HG03521 (cell line): ENCODE measurements around the gene SH3BP5L.

Experiments
- ATAC-seq: cut with Tn5 transposase; IDR thresholded peaks from one replicate; pipeline ENCODE4 v1.9.1; 2021; ENCODE audit warnings: mild to moderate bottlenecking, moderate library complexity; ENCODE audit not compliant: unreplicated experiment

SH3BP5L gene

DNA sequence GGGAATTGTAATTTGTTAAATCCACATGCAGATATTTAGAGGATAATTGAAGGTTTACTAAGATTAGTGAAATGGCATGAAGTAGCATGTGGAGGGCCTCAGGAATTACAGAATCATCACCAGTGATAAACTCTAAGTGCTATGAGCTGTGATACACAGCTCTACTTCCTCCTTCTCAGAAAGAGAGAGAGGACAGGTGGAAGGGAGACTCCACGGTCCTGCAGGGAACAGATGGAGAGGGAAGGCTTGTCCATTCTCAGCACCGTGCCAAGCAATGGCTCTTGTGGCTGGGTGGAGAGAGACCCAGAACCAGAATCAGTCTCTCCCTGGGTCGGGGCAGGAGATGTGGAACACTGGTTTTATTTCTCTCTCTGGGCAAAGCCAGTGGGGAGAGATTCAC lies 42.3 kb downstream of the SH3BP5L start:
- no peak for ATAC-seq

DNA sequence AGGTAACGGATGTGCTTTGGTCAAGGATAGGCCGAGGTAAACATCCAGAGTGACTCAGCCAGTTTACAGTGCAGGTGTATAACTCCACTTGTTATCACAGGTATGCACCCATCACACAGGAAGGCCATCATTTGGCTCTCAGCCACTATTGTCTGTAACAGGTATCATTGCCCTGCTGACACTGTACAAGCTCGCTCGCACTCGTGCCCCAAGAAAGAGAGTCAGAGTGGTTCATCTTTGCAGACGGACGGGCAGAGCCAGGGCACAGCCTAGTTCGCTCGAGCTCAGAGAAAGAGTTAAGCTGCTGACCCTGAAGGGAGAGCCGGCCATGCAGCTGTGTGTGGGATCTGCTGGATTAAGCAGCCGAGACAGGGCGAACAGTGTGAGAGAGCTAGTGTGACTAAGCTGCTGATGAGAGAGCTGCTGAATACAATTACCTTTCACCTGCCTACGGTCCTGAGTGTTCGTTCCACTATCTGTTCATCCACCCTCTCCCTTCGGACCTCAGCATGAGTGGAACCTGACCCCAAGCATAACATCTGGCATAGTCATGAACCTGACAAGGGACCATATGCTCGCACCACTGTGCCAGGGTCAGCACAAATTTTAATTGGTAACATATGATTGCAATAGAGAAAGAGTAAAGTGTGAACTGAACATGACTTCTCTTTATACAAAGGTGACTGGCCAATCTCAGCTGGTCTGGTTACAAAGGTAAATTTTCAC lies 43.1 kb downstream of the SH3BP5L start:
- no peak for ATAC-seq

DNA sequence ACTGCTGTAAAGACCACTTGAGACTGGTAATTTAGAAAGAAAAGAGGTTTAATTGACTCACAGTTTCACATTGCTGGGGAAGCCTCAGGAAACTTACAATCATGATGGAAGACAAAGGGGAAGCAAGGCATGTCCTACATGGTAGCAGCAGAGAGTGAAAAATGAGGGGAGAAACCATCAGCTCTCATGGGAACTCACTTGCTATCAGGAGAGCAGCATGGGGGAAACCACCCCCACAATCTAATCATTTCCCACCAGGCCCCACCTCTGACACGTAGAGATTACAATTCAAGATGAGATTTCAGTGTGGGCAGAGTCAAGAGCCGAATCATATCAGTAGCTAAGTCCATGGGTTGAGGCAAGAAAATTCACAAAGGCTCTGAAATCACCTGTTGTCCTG lies 46.4 kb downstream of the SH3BP5L start:
- no peak for ATAC-seq

DNA sequence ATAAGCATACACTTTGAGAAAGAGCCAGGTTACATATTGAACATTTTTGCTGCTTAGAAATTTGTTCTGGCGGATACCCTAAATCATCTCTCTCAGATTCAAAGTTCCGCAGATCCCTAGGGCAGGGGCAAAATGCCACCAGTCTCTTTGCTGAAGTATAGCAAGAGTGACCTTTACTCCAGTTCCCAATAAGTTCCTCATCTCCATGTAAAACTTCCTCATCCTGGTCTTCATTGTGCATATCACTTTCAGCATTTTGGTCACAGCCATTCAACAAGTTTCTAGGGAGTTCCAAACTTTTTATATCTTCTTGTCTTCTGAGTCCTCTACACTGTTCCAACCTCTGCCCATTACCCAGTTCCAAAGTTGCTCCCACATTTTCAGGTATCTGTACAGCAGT lies 46.8 kb downstream of the SH3BP5L start:
- ATAC-seq, result no peak

DNA sequence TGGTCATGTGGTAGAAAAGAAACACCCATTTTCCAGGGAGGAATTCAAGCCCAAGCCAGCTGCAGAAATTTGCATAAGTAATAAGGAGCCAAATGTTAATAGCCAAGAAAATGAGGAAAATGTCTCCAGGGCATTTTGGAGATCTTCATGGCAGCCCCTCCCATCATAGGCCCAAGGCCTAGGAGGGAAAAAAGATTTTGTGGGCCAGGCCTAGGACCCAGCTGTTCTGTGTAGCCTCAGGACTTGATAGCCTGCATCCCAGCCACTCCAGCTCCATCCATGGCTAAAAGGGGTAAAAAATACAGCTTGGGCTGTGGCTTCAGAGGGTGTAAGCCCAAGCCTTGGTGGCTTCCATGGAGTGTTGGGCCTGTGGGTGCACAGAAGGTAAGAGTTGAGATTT lies 48.7 kb downstream of the SH3BP5L start:
- no peak for ATAC-seq

DNA sequence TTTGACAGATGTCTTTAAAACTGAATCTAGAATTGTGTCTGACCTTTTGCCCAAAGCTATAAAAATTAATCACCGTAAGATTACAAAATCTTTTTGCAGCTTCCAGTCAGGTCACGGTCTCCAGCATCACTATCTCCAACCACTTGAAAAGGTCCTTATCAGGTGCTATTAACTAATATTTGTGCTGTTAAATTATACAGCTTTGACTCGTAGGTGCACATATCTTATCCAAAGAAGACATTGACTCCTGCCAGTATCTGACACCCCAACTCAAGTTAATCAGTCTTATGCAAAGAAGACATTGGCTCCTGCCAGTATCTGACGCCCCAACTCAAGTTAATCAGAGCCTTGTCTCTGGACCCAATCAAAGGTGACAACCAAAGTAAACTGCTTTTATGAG lies 50.3 kb downstream of the SH3BP5L start:
- ATAC-seq, result no peak
